C4-2B (cell line): ENCODE measurements around the gene ENTPD1.

Experiments
- ZFX ChIP-seq: fragments of 450-650 bp; IDR thresholded peaks from 2 replicates; pipeline ENCODE4 v1.6.1; 2017
- TF ChIP-seq, protein P1 (sequence below): fragments of 450-650 bp; conservative IDR thresholded peaks from 2 replicates; pipeline ENCODE4 v1.5.1; 2017; ENCODE audit warnings: mild to moderate bottlenecking

DNA sequence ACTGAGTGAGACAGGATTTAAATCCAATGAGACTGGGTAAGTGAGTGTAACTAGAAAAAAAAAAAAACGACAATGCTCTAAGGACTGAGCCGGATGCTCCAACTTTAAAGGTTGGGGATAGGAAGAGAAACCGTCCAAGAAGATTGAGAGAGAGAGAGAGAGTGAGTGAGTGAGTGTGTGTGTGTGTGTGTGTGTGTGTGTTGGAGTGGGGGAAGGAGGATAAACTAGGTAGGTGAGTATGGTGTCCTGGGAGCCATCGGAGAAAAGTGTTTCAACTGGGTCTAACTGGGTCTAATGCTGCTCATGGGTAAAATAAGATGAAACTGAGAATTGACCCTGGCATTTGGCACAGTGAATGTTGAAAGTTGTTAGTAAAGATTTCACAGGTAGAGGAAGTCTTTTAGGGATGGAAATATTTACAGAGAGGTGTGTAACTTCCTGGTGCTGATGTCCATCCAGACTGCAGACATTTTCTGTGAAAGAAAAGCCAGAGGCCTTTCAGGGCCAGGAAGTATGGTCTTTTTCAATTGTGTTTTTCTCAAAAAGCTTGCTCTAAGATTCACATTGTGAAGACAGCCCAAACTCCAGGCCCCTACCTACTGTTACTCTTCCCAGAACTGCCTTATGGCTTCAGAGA is 14.2 kb downstream of the ENTPD1 start:
- TF ChIP-seq, protein P1, sequence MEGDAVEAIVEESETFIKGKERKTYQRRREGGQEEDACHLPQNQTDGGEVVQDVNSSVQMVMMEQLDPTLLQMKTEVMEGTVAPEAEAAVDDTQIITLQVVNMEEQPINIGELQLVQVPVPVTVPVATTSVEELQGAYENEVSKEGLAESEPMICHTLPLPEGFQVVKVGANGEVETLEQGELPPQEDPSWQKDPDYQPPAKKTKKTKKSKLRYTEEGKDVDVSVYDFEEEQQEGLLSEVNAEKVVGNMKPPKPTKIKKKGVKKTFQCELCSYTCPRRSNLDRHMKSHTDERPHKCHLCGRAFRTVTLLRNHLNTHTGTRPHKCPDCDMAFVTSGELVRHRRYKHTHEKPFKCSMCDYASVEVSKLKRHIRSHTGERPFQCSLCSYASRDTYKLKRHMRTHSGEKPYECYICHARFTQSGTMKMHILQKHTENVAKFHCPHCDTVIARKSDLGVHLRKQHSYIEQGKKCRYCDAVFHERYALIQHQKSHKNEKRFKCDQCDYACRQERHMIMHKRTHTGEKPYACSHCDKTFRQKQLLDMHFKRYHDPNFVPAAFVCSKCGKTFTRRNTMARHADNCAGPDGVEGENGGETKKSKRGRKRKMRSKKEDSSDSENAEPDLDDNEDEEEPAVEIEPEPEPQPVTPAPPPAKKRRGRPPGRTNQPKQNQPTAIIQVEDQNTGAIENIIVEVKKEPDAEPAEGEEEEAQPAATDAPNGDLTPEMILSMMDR = no peak
- TF ChIP-seq ZFX = no peak
